Mesenchymal stem cell (in vitro differentiated cells and primary cell): ENCODE measurements around the gene KIAA1143.
A peak's percentile ranks its signal among the peaks of the same experiment; 100 is the strongest.

Source experiments
- DNase-seq: peaks from one replicate; pipeline ENCODE4 v3.0.0-alpha.2; 2013
- H2AFZ ChIP-seq: one replicate; pipeline ENCODE4 v1.6.1; 2013; ENCODE audit warnings: low read depth, mild to moderate bottlenecking, control low read depth, inconsistent platforms, low read length, moderate library complexity
- H2AK5ac ChIP-seq: 2 replicates; pipeline ENCODE4 v1.6.1; 2013; ENCODE audit warnings: low read length, moderate library complexity, mild to moderate bottlenecking, inconsistent platforms; ENCODE audit not compliant: severe bottlenecking
- H2BK120ac ChIP-seq: one replicate; pipeline ENCODE4 v1.6.1; 2013; ENCODE audit warnings: low read depth, mild to moderate bottlenecking, inconsistent platforms, low read length, moderate library complexity
- H2BK12ac ChIP-seq, 2 experiments: one replicate each; pipeline ENCODE4 v1.6.1; 2013; ENCODE audit warnings: inconsistent platforms in 2 of 2, low read length in 2 of 2, mild to moderate bottlenecking in 2 of 2, moderate library complexity in 2 of 2, control low read depth in 1 of 2
- H2BK15ac ChIP-seq: one replicate; pipeline ENCODE4 v1.6.1; 2013; ENCODE audit warnings: mild to moderate bottlenecking, low read depth, inconsistent platforms; ENCODE audit not compliant: poor library complexity, severe bottlenecking
- H2BK5ac ChIP-seq: 2 replicates; pipeline ENCODE4 v1.6.1; 2013; ENCODE audit warnings: low read depth, mild to moderate bottlenecking, low read length, control low read depth, inconsistent platforms; ENCODE audit not compliant: poor library complexity, severe bottlenecking
- H3K14ac ChIP-seq, 2 experiments: one replicate each; pipeline ENCODE4 v1.6.1; 2013; ENCODE audit warnings: inconsistent platforms in 2 of 2, low read length in 2 of 2, control low read depth in 1 of 2, mild to moderate bottlenecking in 1 of 2, moderate library complexity in 1 of 2
- H3K18ac ChIP-seq, 2 experiments: one replicate each; pipeline ENCODE4 v1.6.1; 2013; ENCODE audit warnings: inconsistent platforms in 2 of 2, low read length in 2 of 2, control low read depth in 1 of 2, low read depth in 1 of 2, mild to moderate bottlenecking in 1 of 2
- H3K23ac ChIP-seq, 2 experiments: one replicate each; pipeline ENCODE4 v1.6.1; 2013; ENCODE audit warnings: inconsistent platforms in 2 of 2, low read length in 2 of 2, mild to moderate bottlenecking in 2 of 2, moderate library complexity in 2 of 2, control low read depth in 1 of 2
- H3K27ac ChIP-seq: 2 replicates; pipeline ENCODE4 v1.5.1; 2013; ENCODE audit warnings: mild to moderate bottlenecking, moderate library complexity, low read length, control low read depth, inconsistent platforms; ENCODE audit not compliant: poor library complexity, severe bottlenecking
- H3K27me3 ChIP-seq, 2 experiments: 2 replicates each; pipeline versions ENCODE4 v1.6.1 to v1.7.0; 2013; ENCODE audit warnings: low read length in 2 of 2, mild to moderate bottlenecking in 2 of 2, moderate library complexity in 2 of 2, control low read depth in 1 of 2, inconsistent platforms in 1 of 2; ENCODE audit not compliant: control insufficient read depth in 1 of 2, insufficient read depth in 1 of 2
- H3K36me3 ChIP-seq, 2 experiments: 2 replicates each; pipeline versions ENCODE4 v1.6.1 to v1.7.0; 2013; ENCODE audit warnings: low read length in 2 of 2, control low read depth in 1 of 2, inconsistent platforms in 1 of 2, low read depth in 1 of 2, mild to moderate bottlenecking in 1 of 2; ENCODE audit not compliant: insufficient read depth in 2 of 2, control insufficient read depth in 1 of 2
- H3K4ac ChIP-seq, 2 experiments: one replicate each; pipeline ENCODE4 v1.6.1; 2013; ENCODE audit warnings: inconsistent platforms in 2 of 2, low read length in 2 of 2, mild to moderate bottlenecking in 2 of 2, moderate library complexity in 2 of 2, control low read depth in 1 of 2, low read depth in 1 of 2
- H3K4me1 ChIP-seq: 2 replicates; pipeline ENCODE4 v1.6.1; 2013; ENCODE audit warnings: low read depth, low read length, control low read depth; ENCODE audit not compliant: control insufficient read depth, insufficient read depth
- H3K4me2 ChIP-seq: 2 replicates; pipeline ENCODE4 v1.6.1; 2013; ENCODE audit warnings: low read length, mild to moderate bottlenecking, inconsistent platforms; ENCODE audit not compliant: poor library complexity, severe bottlenecking
- H3K4me3 ChIP-seq, 2 experiments: 2 replicates each; pipeline versions ENCODE4 v1.5.1 to v1.7.0; 2013; ENCODE audit warnings: low read length in 2 of 2, mild to moderate bottlenecking in 2 of 2, control low read depth in 1 of 2, low read depth in 1 of 2; ENCODE audit not compliant: insufficient read depth in 1 of 2
- H3K79me1 ChIP-seq: replicated peaks from 2 replicates; pipeline ENCODE4 v1.6.1; 2013; ENCODE audit warnings: mild to moderate bottlenecking, control low read depth, low read length, inconsistent platforms; ENCODE audit not compliant: poor library complexity, severe bottlenecking
- H3K9ac ChIP-seq: 2 replicates; pipeline ENCODE4 v1.7.0; 2013; ENCODE audit warnings: mild to moderate bottlenecking, low read length, moderate library complexity
- H3K9me3 ChIP-seq: 2 replicates; pipeline ENCODE4 v1.7.0; 2013; ENCODE audit warnings: mild to moderate bottlenecking, low read length; ENCODE audit not compliant: control insufficient read depth
- H4K8ac ChIP-seq: one replicate; pipeline ENCODE4 v1.6.1; 2013; ENCODE audit warnings: inconsistent platforms, mild to moderate bottlenecking, low read length, moderate library complexity
- H4K91ac ChIP-seq: one replicate; pipeline ENCODE4 v1.6.1; 2013; ENCODE audit warnings: mild to moderate bottlenecking, low read length, inconsistent platforms
- WGBS: methylation state at CpG from one replicate; pipeline ENCODE4 v1.1.7; 2013; ENCODE audit warnings: mixed read lengths; 5-methylcytosine and 5-hydroxymethylcytosine counted together

KIAA1143 gene

GRCh38 chr3:44712455-44713075, 48.9 kb downstream of the KIAA1143 start, which contains the start of gene ZNF502:
TSS of gene ZNF502 (plus strand) at chr3:44712660. CDS start at chr3:44720262, 7,602 bp downstream.
- Histone ChIP-seq H3K9me3 (peaks cover 78% of the 10 kb centered on the region), H3K4me1 (no peaks in the 10 kb centered on the region), H2AK5ac (peak within 1 kb of the TSS; percentile 27), H3K4me3 (peak within 1 kb of the TSS; percentile 93 to 95), H4K8ac (peak within 1 kb of the TSS; percentile 90), H2BK12ac (no peak within 1 kb of the TSS), H3K36me3 (peaks cover 0 to 21% of the 10 kb centered on the region in 2 experiments), H3K27me3 (no peaks in the 10 kb centered on the region), H4K91ac (no peak within 1 kb of the TSS), H3K27ac (no peak within 1 kb of the TSS), H3K23ac (peak within 1 kb of the TSS in 1 of 2 experiments; percentile 42), H3K9ac (peak within 1 kb of the TSS; percentile 93), H2AFZ (peak within 1 kb of the TSS; percentile 72), H3K4ac (peak within 1 kb of the TSS in 1 of 2 experiments; percentile 56), H2BK15ac (no peak within 1 kb of the TSS), H3K18ac (peak within 1 kb of the TSS in 1 of 2 experiments; percentile 35), H2BK120ac (peak within 1 kb of the TSS; percentile 2), H3K4me2 (peak within 1 kb of the TSS; percentile 72), H3K79me1 (peaks cover 7% of the 10 kb centered on the region), H3K14ac (peak within 1 kb of the TSS in 1 of 2 experiments; percentile 36), H2BK5ac (peak within 1 kb of the TSS; percentile 22)
- 31% methylated on average over 36 of the region's 36 CpGs for WGBS
- DNase-seq, result peak; percentile 70
